Occipital lobe (tissue), 2 donors: ENCODE data around the gene BMP4. TPM values are rescaled to one million over a fixed set of nuclear protein-coding genes. Genes with fewer than 3 reads are reported as not detected.

Experiments
- DNase-seq: peaks from one replicate; lab custom pipeline; 2025; lab: John Stamatoyannopoulos, UW
- total RNA-seq: library from RNA; depleted of rRNA; stranded (reverse); fragments of >200 nt; gene quantifications from one replicate; pipeline ENCODE4 v1.2.3, GENCODE V29; 2014

BMP4 gene
- total RNA-seq, 1 donor from 2014 or later: 1.2 TPM

DNA sequence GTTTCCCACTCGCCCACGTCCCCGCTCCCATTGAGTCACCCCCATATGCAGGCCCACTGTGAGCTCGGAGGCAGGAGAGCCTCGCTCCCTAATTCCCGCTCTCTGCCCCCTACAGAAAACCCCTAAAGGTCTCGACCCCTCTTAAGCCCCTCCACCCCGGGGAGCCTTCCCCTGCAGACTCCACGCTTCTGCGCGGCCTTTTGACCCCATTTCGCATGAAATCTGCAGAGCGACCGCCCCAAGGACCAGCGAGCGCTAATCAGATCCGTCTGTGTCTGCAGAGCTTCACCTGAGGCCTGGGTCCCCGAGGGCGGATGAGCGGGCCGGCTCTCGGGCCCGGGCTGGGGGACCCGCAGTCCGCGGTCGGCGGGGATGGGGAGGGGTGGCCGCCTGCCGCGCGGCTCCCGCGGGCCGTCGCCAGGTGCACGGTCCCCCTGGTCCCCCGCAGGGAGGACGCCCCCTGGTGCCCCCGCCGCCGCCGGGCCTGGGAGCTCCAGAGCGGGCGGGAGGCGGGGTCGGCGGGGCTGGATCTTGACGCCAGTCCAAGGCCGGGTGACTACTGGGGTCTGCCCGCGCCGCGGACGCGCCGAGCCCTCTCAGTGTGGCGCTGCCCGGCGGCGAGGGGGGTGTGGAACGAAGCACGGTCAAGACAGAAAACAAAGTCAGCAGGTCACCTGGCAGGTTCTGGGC lies 10.1 kb downstream of the BMP4 start:
- DNase-seq: no peak

- DNase-seq: no peak
Measured at GRCh38 chr14:53946071-53946403, 10.6 kb downstream of the BMP4 start.

DNA sequence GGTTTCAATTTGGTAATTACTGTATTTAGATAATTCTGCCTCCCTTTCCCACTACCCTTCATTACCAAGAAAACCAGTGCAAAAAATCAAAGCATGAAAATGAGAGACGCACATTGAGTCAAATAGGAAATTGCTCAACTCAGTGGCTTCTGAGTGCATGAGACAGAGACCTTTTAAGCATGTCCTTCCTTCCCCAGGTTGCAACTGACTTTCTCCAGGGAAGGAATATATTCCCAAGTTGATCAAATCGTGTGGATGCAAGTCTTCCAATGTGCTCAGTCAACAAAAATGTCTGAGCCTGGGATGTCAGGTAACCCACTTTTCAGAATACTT lies 12.9 kb downstream of the BMP4 start:
- no peak for DNase-seq

GRCh38 chr14:53942970-53943750 lies 13.5 kb downstream of the BMP4 start:
- DNase-seq: no peak

DNA sequence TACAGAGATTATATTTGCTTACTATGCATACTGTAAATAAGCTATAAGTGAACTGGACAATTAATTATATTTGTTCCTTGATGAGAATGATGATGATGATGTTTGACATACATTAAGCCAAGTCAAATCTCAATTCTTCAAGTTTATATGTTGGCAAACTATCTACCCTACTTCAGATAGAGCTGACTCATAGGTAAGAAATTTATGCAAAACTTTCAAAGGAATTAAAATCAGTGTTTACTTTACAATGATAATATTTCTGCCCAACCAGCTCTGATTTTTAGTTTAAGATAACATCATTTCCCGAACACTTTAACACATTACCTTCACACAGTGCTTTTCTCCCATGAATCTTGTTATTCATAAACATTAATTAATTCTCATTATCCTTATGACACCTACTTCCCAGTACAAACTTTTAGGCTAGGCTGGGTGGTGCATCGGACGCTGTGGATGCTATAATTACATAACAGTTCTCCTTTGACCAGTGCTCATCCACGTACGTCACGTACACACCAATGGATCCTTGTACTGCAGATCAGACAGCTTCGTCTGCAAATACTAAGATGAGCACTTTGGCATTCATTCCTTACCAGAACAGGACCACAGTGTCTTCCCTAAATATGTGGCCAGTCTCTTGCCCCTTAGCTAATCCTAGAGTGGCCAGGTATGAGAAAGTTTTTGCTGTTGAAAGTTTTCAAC lies 18.3 kb downstream of the BMP4 start:
- DNase-seq: no peak

DNA sequence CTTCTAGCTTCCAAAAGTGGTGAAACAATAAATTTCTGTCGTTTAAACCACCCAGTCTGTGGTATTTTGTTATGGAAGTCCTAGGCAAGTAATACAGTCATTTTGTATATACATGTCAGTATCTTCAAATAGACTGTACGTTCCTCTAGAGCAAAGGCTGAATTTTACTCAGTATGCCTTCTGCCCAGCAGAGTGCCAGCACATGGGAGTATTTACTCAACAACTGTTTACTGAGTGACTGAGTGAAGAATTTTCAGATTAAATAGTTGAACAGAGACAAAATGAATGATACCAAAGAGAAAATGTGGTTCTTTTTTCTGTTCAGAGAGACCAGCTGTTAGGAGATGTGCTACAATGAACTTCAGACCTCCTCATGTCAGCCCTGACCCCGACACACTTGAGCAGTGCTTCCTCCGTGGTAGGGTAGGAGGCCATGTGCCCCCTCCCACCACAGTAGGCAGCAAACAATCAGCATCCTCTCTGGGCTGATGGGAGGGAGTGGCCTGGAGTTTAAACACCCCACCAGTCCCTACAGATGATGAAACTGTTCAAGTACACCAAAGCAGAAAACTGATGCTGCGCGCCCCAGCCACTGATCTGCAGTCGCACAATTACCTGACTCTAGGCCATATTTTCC lies 21.7 kb downstream of the BMP4 start:
- no peak for DNase-seq

DNA sequence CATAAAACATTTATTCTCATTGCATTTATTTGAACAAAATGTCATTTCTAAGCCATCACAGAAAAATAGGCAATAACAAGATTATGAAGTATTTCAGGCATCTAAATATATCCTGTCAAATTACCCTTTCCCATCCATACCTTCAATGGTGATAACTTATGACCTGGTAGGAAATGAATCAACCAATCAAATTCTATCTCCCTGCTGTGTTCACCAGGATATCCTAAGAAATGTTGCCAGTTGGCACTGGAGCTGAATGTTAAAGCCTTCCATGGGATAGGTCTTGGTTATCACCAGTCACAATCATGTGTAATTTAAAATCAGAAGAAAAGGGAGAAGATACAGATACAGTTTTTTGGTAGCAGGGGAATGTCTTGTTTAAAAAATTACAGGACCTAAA lies 23.7 kb downstream of the BMP4 start:
- DNase-seq: no peak

GRCh38 chr14:53929871-53930715 lies 26.5 kb downstream of the BMP4 start:
- DNase-seq: no peak

DNA sequence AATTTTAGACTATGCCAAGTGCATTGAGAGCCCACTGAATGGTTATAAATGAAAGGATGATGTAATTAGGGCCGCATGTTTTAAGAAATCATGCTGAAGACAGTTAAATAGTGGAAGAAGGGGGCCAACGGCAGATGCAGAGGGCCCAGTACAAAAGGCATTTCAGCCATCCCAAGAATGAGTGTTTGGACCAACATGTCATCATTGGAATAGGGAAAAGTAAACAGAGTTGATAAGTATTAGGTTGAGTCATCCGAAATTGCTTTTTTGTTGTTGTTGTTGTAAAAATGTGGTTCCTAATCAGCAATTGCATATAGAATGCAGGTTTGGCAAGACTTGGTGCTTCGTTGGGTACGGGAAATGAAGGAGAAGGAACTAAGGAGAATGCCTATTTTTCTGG lies 29.5 kb downstream of the BMP4 start:
- no peak for DNase-seq

DNA sequence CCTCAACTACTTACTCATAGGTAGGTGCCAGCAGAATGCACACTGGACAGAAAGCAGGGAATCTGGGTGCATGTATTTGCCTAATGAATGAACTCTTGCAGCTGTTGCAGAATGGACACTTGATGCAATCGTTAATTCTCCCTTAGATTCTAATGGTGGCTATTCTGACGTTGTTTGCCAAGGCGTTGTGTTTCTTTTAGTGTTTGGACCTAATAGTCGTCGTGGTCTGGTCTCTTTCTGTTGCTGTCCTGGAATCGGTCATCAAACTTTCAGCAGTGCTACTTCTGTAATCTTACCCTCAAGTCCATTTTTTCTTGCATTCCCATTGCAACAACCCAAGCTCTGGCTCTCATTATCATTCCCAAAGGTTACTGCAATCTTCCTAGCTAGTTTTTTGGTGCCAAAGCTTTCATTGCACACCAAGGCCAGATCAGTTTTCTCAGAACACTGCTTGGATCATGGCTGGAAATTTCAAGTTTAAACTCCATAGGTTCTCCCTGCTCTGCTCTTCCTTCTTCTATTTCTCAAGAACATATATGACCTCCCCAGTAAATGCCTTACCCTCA lies 31.3 kb downstream of the BMP4 start:
- DNase-seq: no peak

DNA sequence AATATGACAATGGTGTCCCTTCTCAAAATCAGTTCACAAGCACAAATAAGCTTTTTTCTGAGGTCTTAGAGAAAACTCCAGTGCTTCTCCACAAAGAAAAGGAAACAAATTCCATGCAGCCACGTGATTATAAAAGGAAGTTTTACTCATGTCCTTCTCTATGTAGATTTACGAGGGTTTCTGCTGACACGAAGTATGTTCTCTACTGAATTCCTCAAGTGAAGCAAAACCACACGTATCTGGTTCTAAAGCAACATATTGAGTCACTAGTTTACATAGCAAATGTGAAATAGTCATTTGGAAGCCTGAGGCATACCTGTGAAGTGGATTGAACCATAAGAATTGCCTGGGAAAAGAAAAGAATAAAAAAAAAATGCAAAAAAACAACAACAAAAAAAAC lies 31.9 kb downstream of the BMP4 start:
- no peak for DNase-seq

- no peak for DNase-seq
Measured at GRCh38 chr14:53921027-53921426, 35.6 kb downstream of the BMP4 start.

GRCh38 chr14:53916239-53916638 lies 40.4 kb downstream of the BMP4 start:
- no peak for DNase-seq

GRCh38 chr14:53915364-53916014 lies 41.1 kb downstream of the BMP4 start:
- no peak for DNase-seq

DNA sequence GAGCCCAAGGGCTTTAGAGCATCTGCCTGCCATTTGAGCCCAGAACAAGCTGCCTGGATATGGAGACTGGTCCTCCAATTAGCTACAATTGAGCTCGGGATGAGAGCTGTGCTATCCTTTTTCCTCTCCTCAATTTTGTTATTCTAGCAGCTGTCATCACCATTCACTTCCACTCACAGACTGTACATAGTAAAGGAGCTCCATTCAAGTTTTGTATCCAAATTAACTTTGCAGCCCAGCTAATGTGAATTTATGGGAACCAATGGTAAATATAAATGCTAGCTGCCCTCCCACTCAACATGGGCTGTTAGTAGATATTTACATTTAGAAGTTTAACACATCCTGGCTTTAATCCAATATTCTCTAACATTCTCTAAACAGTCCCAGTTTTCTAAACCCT lies 44.6 kb downstream of the BMP4 start:
- no peak for DNase-seq

DNA sequence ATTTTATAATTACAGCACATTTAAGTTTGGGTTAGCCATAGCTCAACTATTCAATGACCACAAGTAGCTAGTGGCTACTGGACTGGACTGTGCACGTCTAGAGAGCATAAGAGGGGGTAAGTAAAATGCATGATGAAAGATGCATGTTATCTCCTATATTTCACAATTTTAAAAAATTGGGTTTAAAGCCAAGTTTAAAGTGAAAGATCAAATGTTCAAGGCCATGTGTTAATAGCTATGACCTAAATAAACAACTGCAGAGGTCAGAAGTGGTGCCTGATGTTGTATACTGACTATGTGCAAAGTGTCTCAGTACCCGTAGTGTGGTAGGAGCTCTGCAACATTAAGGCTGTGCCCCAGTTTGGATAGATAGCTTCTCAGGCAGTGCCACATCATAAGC lies 48.2 kb downstream of the BMP4 start:
- DNase-seq: no peak

- DNase-seq: no peak
Measured at GRCh38 chr14:53902307-53902706, 54.3 kb downstream of the BMP4 start.

GRCh38 chr14:53900499-53900898 lies 56.1 kb downstream of the BMP4 start:
- no peak for DNase-seq
